Vagina (tissue), 2 donors: ENCODE results near the gene DDX55.

Experiments used
- POLR2A ChIP-seq, 2 donors: fragments of 450-650 bp; IDR thresholded peaks; one replicate each; pipeline ENCODE4 v1.6.1; 2017; ENCODE audit warnings: antibody characterized with exemption in 2 of 2, mild to moderate bottlenecking in 2 of 2, moderate library complexity in 2 of 2
- TF ChIP-seq, protein P1 (sequence below), 3 experiments: fragments of 450-650 bp in 2 of 3; fragments of 200-600 bp in 1 of 3; sonication (generic) in 1 of 3; IDR thresholded peaks; one replicate each; pipeline ENCODE4 v1.5.1; 2017 to 2019; ENCODE audit warnings: antibody characterized with exemption in 3 of 3, mild to moderate bottlenecking in 2 of 3, moderate library complexity in 2 of 3

DNA sequence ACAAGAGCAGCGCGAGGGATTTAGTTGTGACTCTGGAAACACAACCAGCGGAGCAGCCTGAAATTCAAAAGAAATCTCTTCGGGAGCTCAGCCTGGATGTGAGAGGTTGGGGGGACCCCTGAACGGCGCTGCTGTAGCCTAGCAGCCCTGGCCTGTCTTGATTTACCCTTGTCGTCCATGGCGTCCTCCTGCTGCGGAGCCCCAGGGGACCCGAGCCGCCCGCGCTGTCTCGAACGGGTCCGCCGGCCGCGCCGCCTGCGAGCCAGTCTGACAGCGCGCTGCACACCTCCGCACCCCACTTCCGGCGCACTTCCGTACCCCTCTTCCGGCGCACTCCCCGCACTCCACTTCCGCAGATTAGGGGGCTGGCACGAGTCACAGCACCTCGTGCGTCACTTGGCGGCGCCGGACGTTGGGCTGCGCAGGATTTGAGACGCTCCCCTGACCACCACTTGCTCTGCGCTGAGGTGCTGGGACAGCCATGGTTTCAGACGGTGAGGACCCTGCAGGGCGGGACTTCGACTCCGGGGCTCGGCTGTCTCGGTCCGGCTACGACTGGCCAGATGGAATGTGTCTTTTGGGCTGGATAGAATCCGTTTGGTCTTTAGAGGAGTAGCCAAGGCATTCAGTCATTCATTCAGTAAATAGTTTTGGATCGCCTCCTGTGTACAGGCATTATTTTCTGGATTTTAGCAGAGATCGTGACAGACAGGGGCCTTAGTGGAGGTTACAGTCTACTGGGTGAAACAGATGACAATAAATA, 31.7 kb downstream of the DDX55 start, which contains the start of the genes EIF2B1 and GTF2H3:
- TF ChIP-seq, protein P1, sequence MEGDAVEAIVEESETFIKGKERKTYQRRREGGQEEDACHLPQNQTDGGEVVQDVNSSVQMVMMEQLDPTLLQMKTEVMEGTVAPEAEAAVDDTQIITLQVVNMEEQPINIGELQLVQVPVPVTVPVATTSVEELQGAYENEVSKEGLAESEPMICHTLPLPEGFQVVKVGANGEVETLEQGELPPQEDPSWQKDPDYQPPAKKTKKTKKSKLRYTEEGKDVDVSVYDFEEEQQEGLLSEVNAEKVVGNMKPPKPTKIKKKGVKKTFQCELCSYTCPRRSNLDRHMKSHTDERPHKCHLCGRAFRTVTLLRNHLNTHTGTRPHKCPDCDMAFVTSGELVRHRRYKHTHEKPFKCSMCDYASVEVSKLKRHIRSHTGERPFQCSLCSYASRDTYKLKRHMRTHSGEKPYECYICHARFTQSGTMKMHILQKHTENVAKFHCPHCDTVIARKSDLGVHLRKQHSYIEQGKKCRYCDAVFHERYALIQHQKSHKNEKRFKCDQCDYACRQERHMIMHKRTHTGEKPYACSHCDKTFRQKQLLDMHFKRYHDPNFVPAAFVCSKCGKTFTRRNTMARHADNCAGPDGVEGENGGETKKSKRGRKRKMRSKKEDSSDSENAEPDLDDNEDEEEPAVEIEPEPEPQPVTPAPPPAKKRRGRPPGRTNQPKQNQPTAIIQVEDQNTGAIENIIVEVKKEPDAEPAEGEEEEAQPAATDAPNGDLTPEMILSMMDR (IDR thresholded peaks at IDR 0.05), result no peak
- peak in 1 of 2 donors; percentile 10 for TF ChIP-seq POLR2A (IDR thresholded peaks at IDR 0.05)
